HepG2 (cell line): ENCODE data around the gene BRD1. TPM values are rescaled to one million over a fixed set of nuclear protein-coding genes. Genes with fewer than 3 reads are reported as not detected.

Experiments
- ATAC-seq: fragments of 200-7000 bp; cut with Tn5 transposase; 3 replicates; pipeline ENCODE4 v1.9.1; 2020; ENCODE audit warnings: mild to moderate bottlenecking, moderate library complexity
- BruUV-seq: library from RNA; stranded (reverse); fragments of 400-500 nt; replicated peaks from 2 replicates; lab custom pipeline; 2021; lab: Mats Ljungman, UMichigan
- CTCF ChIA-PET: fragments of 300-600 bp; formaldehyde crosslinking; extraction: SDS; loops from one replicate; lab custom pipeline; 2021; ENCODE audit warnings: low total read pairs, inconsistent platforms, low intra/inter-chr PET ratio; lab: Yijun Ruan, JAX
- POLR2A ChIA-PET: fragments of 350-600 bp; sonication (Branson Sonifier 250); formaldehyde crosslinking; loops from one replicate; lab custom pipeline; 2020; ENCODE audit warnings: antibody characterized with exemption, inconsistent platforms; lab: Yijun Ruan, JAX
- DNase-seq: peaks from one replicate; pipeline ENCODE4 v3.0.0-alpha.2; 2015; ENCODE audit warnings: low spot score
- FAIRE-seq: peaks from 3 replicates; lab custom pipeline; 2011; peaks lifted over from hg19 to GRCh38; lab: Jason Lieb, UNC
- H2AFZ ChIP-seq: one replicate; pipeline ENCODE4 v1.6.1; 2011; ENCODE audit warnings: low read length, inconsistent platforms
- H3K27ac ChIP-seq: fragments of 300-600 bp; 3 replicates; pipeline ENCODE4 v1.8.0; 2011; ENCODE audit warnings: mixed run types, mild to moderate bottlenecking, mixed read lengths, low read length, inconsistent platforms; ENCODE audit not compliant: insufficient read depth; ENCODE audit errors: extremely low read length
- H3K27me3 ChIP-seq, 2 experiments: fragments of 200-600 bp in 1 of 2; 2 replicates in 1 of 2; 3 replicates in 1 of 2; pipeline versions ENCODE4 v1.6.0 to v1.8.0; 2011; ENCODE audit warnings: low read length in 2 of 2, mild to moderate bottlenecking in 2 of 2, moderate library complexity in 2 of 2, inconsistent platforms in 1 of 2; ENCODE audit not compliant: insufficient read depth in 2 of 2, control insufficient read depth in 1 of 2
- H3K36me3 ChIP-seq, 2 experiments: fragments of 200-600 bp in 1 of 2; replicated peaks in 1 of 2; 2 replicates in 1 of 2; 3 replicates in 1 of 2; pipeline versions ENCODE4 v1.5.1 to v1.8.0; 2011; ENCODE audit warnings: low read length in 2 of 2, inconsistent platforms in 1 of 2; ENCODE audit not compliant: insufficient read depth in 2 of 2, control insufficient read depth in 1 of 2
- H3K4me1 ChIP-seq: 2 replicates; pipeline ENCODE4 v1.5.1; 2012; ENCODE audit warnings: low read length, inconsistent platforms; ENCODE audit not compliant: insufficient read depth
- H3K4me2 ChIP-seq: 2 replicates; pipeline ENCODE4 v1.6.0; 2011; ENCODE audit warnings: low read depth, low read length, inconsistent platforms
- H3K4me3 ChIP-seq, 3 experiments: fragments of 200-600 bp in 1 of 3; sonication (generic), shearing (Covaris generic) in 1 of 3; replicated peaks in 1 of 3; 2 replicates each; pipeline ENCODE4 v1.5.1; 2011 to 2016; ENCODE audit warnings: low read length in 3 of 3, inconsistent platforms in 2 of 3, low read depth in 2 of 3, mild to moderate bottlenecking in 2 of 3, control low read depth in 1 of 3, mixed read lengths in 1 of 3; ENCODE audit not compliant: insufficient read depth in 1 of 3
- H3K79me2 ChIP-seq: one replicate; pipeline ENCODE4 v1.6.1; 2011; ENCODE audit warnings: low read length, inconsistent platforms; ENCODE audit not compliant: insufficient read depth
- H3K9ac ChIP-seq: 2 replicates; pipeline ENCODE4 v1.6.0; 2011; ENCODE audit warnings: mild to moderate bottlenecking, low read depth, low read length, inconsistent platforms; ENCODE audit not compliant: insufficient read depth
- H3K9me3 ChIP-seq: 2 replicates; pipeline ENCODE4 v1.5.1; 2012; ENCODE audit warnings: mild to moderate bottlenecking, low read length
- H4K20me1 ChIP-seq: 2 replicates; pipeline ENCODE4 v1.6.0; 2011; ENCODE audit warnings: inconsistent platforms, mild to moderate bottlenecking, low read length, moderate library complexity; ENCODE audit not compliant: insufficient read depth
- HNRNPK ChIP-seq: fragments of 200-400 bp; formaldehyde crosslinking; IDR thresholded peaks from 2 replicates; pipeline ENCODE4 v1.6.1; 2018; ENCODE audit warnings: low read length, low read depth, moderate library complexity, mild to moderate bottlenecking; ENCODE audit not compliant: poor library complexity, severe bottlenecking
- KDM5B ChIP-seq: sonication (generic); formaldehyde crosslinking; IDR thresholded peaks from 2 replicates; pipeline ENCODE4 v1.4.0; 2020; ENCODE audit warnings: missing genetic modification reagents, mild to moderate bottlenecking, borderline replicate concordance
- KMT2A ChIP-seq: sonication (generic); formaldehyde crosslinking; IDR thresholded peaks from 2 replicates; pipeline ENCODE4 v1.4.0; 2020; ENCODE audit warnings: missing genetic modification reagents
- NFKBIZ ChIP-seq: IDR thresholded peaks from 2 replicates; pipeline ENCODE4 v1.6.1; 2018; ENCODE audit warnings: missing genetic modification reagents, missing compliant biosample characterization
- WGBS: methylation state at CpG from one replicate; pipeline ENCODE4 v1.1.6; 2017; ENCODE audit warnings: low lambda C conversion rate; 5-methylcytosine and 5-hydroxymethylcytosine counted together
- in situ Hi-C: cut with HindIII; loops from 2 replicates; pipeline ENCODE4 v1.10.0; 2017; ENCODE audit warnings: low pct_unique_long_range_greater_than_20kb; ENCODE audit not compliant: extremely low pct_ligation_motif_present
- intact Hi-C: fragments of 100-400 bp; cut with micrococcal nuclease; formaldehyde crosslinking; loops from one replicate; pipeline ENCODE4 v1.10.0; 2022; ENCODE audit not compliant: unreplicated experiment
- polyA plus RNA-seq, 8 experiments: library from polyadenylated mRNA; depleted of rRNA in 3 of 8; stranded (reverse) in 7 of 8; unstranded in 1 of 8; fragments of >200 nt; fragmentation: Illumina TruSeq in 4 of 8; extraction: Trizol in 4 of 8; gene quantifications; 2 replicates each; pipeline versions ENCODE4 v1.2.1 to v1.2.3, GENCODE V29; 2011 to 2016; ENCODE audit warnings: low read depth in 4 of 8, missing spikeins in 1 of 8, mixed read lengths in 1 of 8; ENCODE audit not compliant: insufficient read depth in 1 of 8
- total RNA-seq, 5 experiments: library from RNA; depleted of rRNA; stranded (reverse); fragments of >200 nt; fragmentation: Illumina TruSeq; extraction: Trizol; gene quantifications; 2 replicates each; pipeline ENCODE4 v1.2.3, GENCODE V29; 2016; ENCODE audit warnings: low read depth in 1 of 5
- TF ChIP-seq, protein P1 (sequence below): sonication (generic); formaldehyde crosslinking; conservative IDR thresholded peaks from 2 replicates; pipeline ENCODE4 v1.8.1; 2023; ENCODE audit warnings: missing genetic modification reagents
- TF ChIP-seq, protein P2 (sequence below): sonication (generic); formaldehyde crosslinking; IDR thresholded peaks from 2 replicates; pipeline ENCODE4 v1.4.0; 2020; ENCODE audit warnings: missing genetic modification reagents

BRD1 gene
- total and polyA plus RNA-seq, 2 of the 13 experiments (the other 11 are each of a cell fraction or from before 2014, with no cell fraction given) = 5.1 to 12.0 TPM

DNA sequence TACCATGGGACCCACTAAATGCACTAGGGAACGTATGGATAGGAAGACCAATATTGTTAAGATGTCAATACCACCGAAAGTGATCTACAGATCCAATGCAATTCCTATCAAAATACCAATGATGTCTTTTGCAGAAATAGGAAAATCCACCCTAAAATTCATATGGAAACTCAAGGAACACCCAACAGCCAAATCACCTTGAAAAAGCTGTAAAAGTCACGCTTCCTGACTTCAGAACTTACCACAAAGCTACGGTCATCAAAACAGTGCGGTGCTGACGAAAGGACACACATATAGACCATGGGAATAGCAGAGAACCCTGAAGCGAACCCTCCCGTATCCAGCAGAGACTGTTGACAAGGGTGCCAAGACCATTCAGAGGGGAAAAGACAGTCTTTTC is 20.5 kb downstream of the BRD1 start:
- ATAC-seq (no peak), FAIRE-seq (no peak), DNase-seq (no peak)
- in situ Hi-C loops = no loop called here
- Histone ChIP-seq H3K4me1 (no peaks in the 10 kb centered on the region), H3K9ac (no peak overlapping the region), H3K4me3 (no peak overlapping the region), H3K9me3 (no peaks in the 10 kb centered on the region), H3K27me3 (no peaks in the 10 kb centered on the region), H2AFZ (no peak overlapping the region), H3K36me3 (peaks cover 18 to 44% of the 10 kb centered on the region in 2 experiments; a peak in 4 of 5 replicates), H3K4me2 (no peak overlapping the region), H3K27ac (no peak overlapping the region), H4K20me1 (peaks cover 61% of the 10 kb centered on the region), H3K79me2 (peaks cover 86% of the 10 kb centered on the region)
- intact Hi-C loops = no loop called here
- BruUV-seq = TSS peak; percentile 20
- POLR2A ChIA-PET = no interaction called here
- WGBS = 98% methylated on average over 8 of the region's 8 CpGs
- TF ChIP-seq HNRNPK = no peak
- no peak for TF ChIP-seq KMT2A
- TF ChIP-seq NFKBIZ (CRISPR knock-in tag) = no peak
- no peak for TF ChIP-seq KDM5B (CRISPR knock-in tag)
- CTCF ChIA-PET = no interaction called here

DNA sequence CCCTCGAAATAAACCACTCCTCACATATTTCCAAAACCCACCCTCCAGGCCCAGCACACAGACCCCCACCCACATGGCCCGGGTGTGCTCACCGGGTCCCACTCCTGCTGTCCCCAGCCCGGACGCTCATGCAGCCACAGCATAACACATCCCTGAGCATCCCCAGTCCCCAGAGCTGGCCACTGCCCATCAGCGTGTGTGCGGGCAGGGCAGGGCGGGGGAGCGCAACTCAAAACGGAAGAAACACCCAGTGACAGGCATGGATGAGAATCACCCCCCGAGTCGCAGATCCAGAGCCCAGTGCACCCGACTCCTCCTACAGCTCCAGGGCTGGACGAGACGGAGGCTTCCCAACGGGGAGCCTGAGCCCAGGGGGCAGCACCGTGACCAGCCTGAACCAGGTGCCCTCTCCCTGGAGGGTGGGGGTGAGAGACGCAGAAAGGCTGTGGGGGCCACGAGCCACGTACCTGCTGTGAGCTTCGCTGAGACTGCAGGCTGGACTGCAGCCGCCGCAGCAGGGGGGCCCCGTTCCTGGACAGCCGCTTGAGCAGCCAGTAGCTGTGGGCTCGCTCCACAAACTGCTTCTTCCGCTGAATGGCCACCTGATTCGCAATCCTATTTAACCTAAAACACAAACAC is 23.8 kb downstream of the BRD1 start:
- intact Hi-C loops = no loop called here
- CTCF ChIA-PET = no interaction called here

More for the DNA sequence above, 23.8 kb downstream of the BRD1 start:
- Histone ChIP-seq H3K4me2 (no peak overlapping the region), H3K4me1 (no peaks in the 10 kb centered on the region), H3K79me2 (peaks cover 80% of the 10 kb centered on the region), H3K9ac (no peak overlapping the region), H3K27ac (no peak overlapping the region), H2AFZ (no peak overlapping the region), H3K27me3 (no peaks in the 10 kb centered on the region), H3K4me3 (no peak overlapping the region), H3K9me3 (no peaks in the 10 kb centered on the region), H4K20me1 (peaks cover 52% of the 10 kb centered on the region), H3K36me3 (peaks cover 22 to 63% of the 10 kb centered on the region in 2 experiments; a peak in 4 of 5 replicates)
- POLR2A ChIA-PET = no interaction called here
- WGBS = 97% methylated on average over 16 of the region's 28 CpGs
- TF ChIP-seq, protein P1, sequence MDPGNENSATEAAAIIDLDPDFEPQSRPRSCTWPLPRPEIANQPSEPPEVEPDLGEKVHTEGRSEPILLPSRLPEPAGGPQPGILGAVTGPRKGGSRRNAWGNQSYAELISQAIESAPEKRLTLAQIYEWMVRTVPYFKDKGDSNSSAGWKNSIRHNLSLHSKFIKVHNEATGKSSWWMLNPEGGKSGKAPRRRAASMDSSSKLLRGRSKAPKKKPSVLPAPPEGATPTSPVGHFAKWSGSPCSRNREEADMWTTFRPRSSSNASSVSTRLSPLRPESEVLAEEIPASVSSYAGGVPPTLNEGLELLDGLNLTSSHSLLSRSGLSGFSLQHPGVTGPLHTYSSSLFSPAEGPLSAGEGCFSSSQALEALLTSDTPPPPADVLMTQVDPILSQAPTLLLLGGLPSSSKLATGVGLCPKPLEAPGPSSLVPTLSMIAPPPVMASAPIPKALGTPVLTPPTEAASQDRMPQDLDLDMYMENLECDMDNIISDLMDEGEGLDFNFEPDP (CRISPR knock-in tag) = 0 out of 2 replicates have a peak, but pooled peaks have one; percentile 66
- no peak for TF ChIP-seq NFKBIZ (CRISPR knock-in tag)
- TF ChIP-seq, protein P2, sequence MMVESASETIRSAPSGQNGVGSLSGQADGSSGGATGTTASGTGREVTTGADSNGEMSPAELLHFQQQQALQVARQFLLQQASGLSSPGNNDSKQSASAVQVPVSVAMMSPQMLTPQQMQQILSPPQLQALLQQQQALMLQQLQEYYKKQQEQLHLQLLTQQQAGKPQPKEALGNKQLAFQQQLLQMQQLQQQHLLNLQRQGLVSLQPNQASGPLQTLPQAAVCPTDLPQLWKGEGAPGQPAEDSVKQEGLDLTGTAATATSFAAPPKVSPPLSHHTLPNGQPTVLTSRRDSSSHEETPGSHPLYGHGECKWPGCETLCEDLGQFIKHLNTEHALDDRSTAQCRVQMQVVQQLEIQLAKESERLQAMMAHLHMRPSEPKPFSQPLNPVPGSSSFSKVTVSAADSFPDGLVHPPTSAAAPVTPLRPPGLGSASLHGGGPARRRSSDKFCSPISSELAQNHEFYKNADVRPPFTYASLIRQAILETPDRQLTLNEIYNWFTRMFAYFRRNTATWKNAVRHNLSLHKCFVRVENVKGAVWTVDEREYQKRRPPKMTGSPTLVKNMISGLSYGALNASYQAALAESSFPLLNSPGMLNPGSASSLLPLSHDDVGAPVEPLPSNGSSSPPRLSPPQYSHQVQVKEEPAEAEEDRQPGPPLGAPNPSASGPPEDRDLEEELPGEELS = no peak
- FAIRE-seq (no peak), ATAC-seq (no peak), DNase-seq (no peak)
- in situ Hi-C loops = no loop called here
- BruUV-seq = no TSS peak
